Cardiac muscle cell (in vitro differentiated cells and primary cell): ENCODE results near the gene LEUTX. TPM values are rescaled to one million over a fixed set of nuclear protein-coding genes. Genes with fewer than 3 reads are reported as not detected.

Experiments used
- DNase-seq, 2 donors: peaks; one replicate each; pipeline versions ENCODE4 v3.0.0 to v3.0.0-alpha.2; 2010 to 2017; ENCODE audit warnings: low read depth in 1 of 2, low spot score in 1 of 2
- H3K27ac ChIP-seq: fragments of 200-600 bp; sonication (generic); 2 replicates; pipeline ENCODE4 v1.5.1; 2016
- H3K27me3 ChIP-seq: fragments of 200-600 bp; sonication (generic); 2 replicates; pipeline ENCODE4 v1.6.0; 2016; ENCODE audit warnings: control low read depth
- H3K36me3 ChIP-seq: fragments of 200-600 bp; sonication (generic); 2 replicates; pipeline ENCODE4 v1.5.1; 2016; ENCODE audit warnings: control low read depth
- H3K4me1 ChIP-seq: fragments of 200-600 bp; sonication (generic); 2 replicates; pipeline ENCODE4 v1.8.1; 2017; ENCODE audit warnings: low read depth, mild to moderate bottlenecking, mixed run types
- H3K4me3 ChIP-seq: fragments of 200-600 bp; sonication (generic); 2 replicates; pipeline ENCODE4 v1.5.1; 2016; ENCODE audit warnings: mild to moderate bottlenecking
- H3K9me3 ChIP-seq: fragments of 200-600 bp; sonication (generic); 2 replicates; pipeline ENCODE4 v1.5.1; 2017; ENCODE audit warnings: low read depth, mild to moderate bottlenecking, control low read depth
- polyA plus RNA-seq: library from polyadenylated mRNA; unstranded; fragments of >200 nt; fragmentation: Nextera tagmentation; extraction: Ambion mirVana; gene quantifications from 2 replicates; pipeline ENCODE4 v1.2.1, GENCODE V29; 2016
- total RNA-seq: library from RNA; depleted of rRNA; stranded (reverse); fragments of >200 nt; gene quantifications from 2 replicates; pipeline ENCODE4 v1.2.3, GENCODE V29; 2016
- TF ChIP-seq, protein P1 (sequence below): IDR thresholded peaks from 2 replicates; pipeline ENCODE4 v1.5.1; 2012; ENCODE audit warnings: low read depth, mild to moderate bottlenecking, low read length

The LEUTX gene
- total and polyA plus RNA-seq, 2 experiments from 2014 or later = not detected

DNA sequence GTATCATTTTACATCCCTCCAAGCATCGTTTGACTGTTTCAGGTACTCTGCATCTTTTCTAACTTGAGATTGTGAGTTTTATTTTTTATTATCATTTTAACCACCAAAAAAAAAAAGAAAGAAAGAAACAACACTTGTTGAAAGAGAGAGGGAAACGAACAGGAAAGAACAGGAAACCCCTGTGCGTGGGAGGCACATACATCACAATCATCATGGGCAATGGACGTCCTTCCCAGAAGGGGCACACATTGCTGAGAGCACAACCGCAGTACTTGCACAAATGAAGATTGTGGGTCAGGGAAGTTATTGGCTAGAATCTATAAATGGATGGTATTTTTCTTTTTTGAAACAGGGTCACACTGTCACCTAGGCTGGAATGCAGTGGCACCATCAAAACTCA lies 42.6 kb upstream of the LEUTX start:
- Histone ChIP-seq H3K9me3 (no peaks in the 10 kb centered on the region), H3K27me3 (no peaks in the 10 kb centered on the region), H3K4me1 (no peaks in the 10 kb centered on the region), H3K27ac (no peak overlapping the region), H3K4me3 (no peak overlapping the region), H3K36me3 (no peaks in the 10 kb centered on the region)
- TF ChIP-seq, protein P1, sequence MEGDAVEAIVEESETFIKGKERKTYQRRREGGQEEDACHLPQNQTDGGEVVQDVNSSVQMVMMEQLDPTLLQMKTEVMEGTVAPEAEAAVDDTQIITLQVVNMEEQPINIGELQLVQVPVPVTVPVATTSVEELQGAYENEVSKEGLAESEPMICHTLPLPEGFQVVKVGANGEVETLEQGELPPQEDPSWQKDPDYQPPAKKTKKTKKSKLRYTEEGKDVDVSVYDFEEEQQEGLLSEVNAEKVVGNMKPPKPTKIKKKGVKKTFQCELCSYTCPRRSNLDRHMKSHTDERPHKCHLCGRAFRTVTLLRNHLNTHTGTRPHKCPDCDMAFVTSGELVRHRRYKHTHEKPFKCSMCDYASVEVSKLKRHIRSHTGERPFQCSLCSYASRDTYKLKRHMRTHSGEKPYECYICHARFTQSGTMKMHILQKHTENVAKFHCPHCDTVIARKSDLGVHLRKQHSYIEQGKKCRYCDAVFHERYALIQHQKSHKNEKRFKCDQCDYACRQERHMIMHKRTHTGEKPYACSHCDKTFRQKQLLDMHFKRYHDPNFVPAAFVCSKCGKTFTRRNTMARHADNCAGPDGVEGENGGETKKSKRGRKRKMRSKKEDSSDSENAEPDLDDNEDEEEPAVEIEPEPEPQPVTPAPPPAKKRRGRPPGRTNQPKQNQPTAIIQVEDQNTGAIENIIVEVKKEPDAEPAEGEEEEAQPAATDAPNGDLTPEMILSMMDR = no peak
- DNase-seq = no peak

DNA sequence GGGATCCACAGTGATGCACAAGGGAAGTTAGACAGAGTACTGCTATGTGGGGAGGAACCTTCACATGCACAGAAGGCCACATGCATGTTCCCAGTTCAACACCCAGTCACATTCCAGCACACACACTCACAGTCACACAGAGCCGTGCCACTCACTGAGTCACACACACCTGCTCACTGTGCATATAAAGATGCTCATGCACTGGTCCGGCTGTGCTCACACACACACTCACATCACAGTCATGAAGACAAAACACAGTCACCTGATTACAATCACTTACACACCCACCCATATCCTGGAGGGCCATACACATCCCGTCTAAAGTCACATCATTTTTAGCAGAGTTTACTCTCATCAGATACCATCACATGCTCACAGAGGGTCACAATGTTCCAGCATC lies 41.3 kb upstream of the LEUTX start:
- DNase-seq = no peak
- Histone ChIP-seq H3K36me3 (no peaks in the 10 kb centered on the region), H3K9me3 (no peaks in the 10 kb centered on the region), H3K4me3 (no peak overlapping the region), H3K4me1 (no peaks in the 10 kb centered on the region), H3K27me3 (no peaks in the 10 kb centered on the region), H3K27ac (no peak overlapping the region)
- TF ChIP-seq, protein P1 = no peak

DNA sequence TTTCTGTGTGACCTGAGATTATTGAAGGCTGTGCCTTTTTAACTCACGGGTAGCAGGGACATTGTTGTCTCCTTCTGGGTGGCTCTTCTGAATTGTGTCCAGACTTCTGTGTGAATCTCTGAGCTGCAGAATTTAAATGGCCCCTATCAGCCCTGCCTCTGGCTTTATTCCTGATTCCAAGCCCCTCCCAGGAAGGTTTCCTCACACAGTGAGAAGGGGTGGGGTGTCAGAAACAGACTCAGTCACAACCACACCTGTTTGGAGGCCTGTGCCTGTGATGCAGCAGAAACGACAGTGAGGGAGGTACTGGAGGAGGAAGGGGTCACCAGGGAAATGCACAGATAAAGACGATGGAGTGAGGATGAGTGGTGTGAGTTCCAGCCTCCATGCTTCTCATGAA lies 40.8 kb upstream of the LEUTX start, which contains the start of gene CLC:
TSS of gene CLC (minus strand) at position 139 of the 400 bp plus-strand sequence. CDS start at position 62, 77 bp downstream.
- H3K4me1 ChIP-seq = no peaks in the 10 kb centered on the region
- DNase-seq = no peak
- TF ChIP-seq, protein P1 = no peak

DNA sequence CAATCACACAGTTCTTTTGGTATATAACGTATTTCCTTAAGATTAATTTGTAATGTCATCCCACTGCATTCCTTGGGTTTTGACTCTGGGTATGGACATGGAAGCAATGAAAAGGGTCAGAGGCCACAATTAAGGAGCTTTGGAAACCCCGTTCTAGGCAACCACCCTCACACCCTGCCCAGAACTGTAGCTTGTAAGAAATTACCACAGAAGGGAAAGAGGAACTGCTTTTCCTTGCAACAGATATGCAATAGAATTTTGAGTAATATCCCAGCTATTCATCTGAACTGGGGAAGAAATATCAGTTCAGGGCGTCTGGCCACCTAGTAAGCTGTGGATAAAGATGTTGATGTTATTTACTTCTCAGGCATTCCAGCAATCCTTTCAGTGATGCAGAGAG lies 39.8 kb upstream of the LEUTX start:
- H3K4me1 ChIP-seq = no peaks in the 10 kb centered on the region

More for the DNA sequence above, 40.8 kb upstream of the LEUTX start, which contains the start of gene CLC:
- no peak within 1 kb of the TSS for H3K27ac ChIP-seq
- H3K27me3 ChIP-seq = no peaks in the 10 kb centered on the region
- no peak within 1 kb of the TSS for H3K4me3 ChIP-seq
- no peaks in the 10 kb centered on the region for H3K36me3 ChIP-seq
- H3K9me3 ChIP-seq = no peaks in the 10 kb centered on the region

DNA sequence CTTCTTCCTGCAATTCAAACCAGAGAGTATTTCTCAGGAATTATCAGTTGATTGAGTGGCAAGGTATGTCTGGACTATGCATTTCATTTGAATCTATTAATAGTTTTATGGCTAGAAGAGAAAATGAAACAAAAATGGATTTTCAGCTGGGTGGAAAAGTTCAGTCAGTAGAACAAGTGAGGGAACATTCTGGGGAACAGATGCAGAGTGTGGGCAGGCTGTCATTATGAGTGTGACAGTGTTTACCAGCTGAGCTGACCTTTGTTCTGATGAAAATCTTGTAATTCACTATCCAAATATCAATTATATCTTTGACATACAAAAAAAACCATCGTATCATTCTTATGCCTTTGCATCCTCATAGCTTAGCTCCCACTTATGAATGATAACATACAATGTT lies 38.3 kb upstream of the LEUTX start:
- H3K27me3 ChIP-seq = no peaks in the 10 kb centered on the region
- H3K36me3 ChIP-seq = no peaks in the 10 kb centered on the region
- no peak overlapping the region for H3K4me3 ChIP-seq
- no peaks in the 10 kb centered on the region for H3K9me3 ChIP-seq
- no peak for DNase-seq
- H3K4me1 ChIP-seq = no peaks in the 10 kb centered on the region
- H3K27ac ChIP-seq = no peak overlapping the region
- TF ChIP-seq, protein P1 = no peak

More for the DNA sequence above, 39.8 kb upstream of the LEUTX start:
- no peak overlapping the region for H3K27ac ChIP-seq
- H3K27me3 ChIP-seq = no peaks in the 10 kb centered on the region
- no peak for DNase-seq
- no peaks in the 10 kb centered on the region for H3K9me3 ChIP-seq
- TF ChIP-seq, protein P1 = no peak
- no peak overlapping the region for H3K4me3 ChIP-seq
- H3K36me3 ChIP-seq = no peaks in the 10 kb centered on the region

DNA sequence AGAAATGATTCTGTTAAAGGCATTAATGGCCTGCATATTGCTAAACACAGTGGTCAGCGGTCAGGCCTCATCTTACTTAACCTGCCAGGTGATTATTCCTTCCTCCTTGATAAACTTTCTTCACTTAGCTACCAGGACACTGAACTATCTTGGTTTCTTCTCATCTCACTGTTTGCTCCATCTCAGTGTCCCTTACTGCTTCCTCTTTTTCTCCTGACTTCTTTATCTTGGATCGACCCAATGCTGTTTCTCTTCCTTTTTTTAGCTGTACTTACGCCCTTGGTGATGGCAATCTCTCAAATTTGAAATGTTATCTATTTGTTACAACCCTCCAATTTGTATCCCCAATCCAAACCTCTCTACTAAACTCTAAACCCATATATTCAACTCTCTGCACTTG lies 33.0 kb upstream of the LEUTX start:
- H3K36me3 ChIP-seq = no peaks in the 10 kb centered on the region
- TF ChIP-seq, protein P1 = no peak
- H3K4me1 ChIP-seq = no peaks in the 10 kb centered on the region
- H3K4me3 ChIP-seq = no peak overlapping the region
- no peaks in the 10 kb centered on the region for H3K9me3 ChIP-seq
- H3K27ac ChIP-seq = no peak overlapping the region
- DNase-seq = no peak
- H3K27me3 ChIP-seq = no peaks in the 10 kb centered on the region
